ENCODE data around the gene COL4A3. TPM values are rescaled to one million over a fixed set of nuclear protein-coding genes. Genes with fewer than 3 reads are reported as not detected.

COL4A3 gene
- total RNA-seq, 3 donors from 2014 or later: 2.9 to 3.7 (median 3.3) TPM

GRCh38 chr2:227322530-227323205, 158.2 kb downstream of the COL4A3 start:
- no peak for DNase-seq (ENCODE audit: low spot score in 2 of 2)
- Histone ChIP-seq H3K27me3 (no peaks in the 10 kb centered on the region), H3K9me3 (no peaks in the 10 kb centered on the region), H3K27ac (no peak overlapping the region), H3K36me3 (no peaks in the 10 kb centered on the region), H3K4me3 (no peak overlapping the region), H3K4me1 (no peaks in the 10 kb centered on the region)
- intact Hi-C loops (cut with DNase I; ENCODE audit: low total_unique reads): no loop called here
- TF ChIP-seq CTCF (IDR thresholded peaks at IDR 0.05) (no peak), POLR2A (IDR thresholded peaks at IDR 0.05) (no peak), POLR2AphosphoS5 (IDR thresholded peaks at IDR 0.05) (no peak)

- intact Hi-C loops (cut with DNase I; ENCODE audit: low total_unique reads): no loop called here
- no peak for DNase-seq (ENCODE audit: low spot score in 2 of 2)
- no peaks in the 10 kb centered on the region for H3K36me3 ChIP-seq
- no peak overlapping the region for H3K4me3 ChIP-seq
- no peaks in the 10 kb centered on the region for H3K27me3 ChIP-seq
- no peaks in the 10 kb centered on the region for H3K9me3 ChIP-seq
- H3K27ac ChIP-seq: no peak overlapping the region
- TF ChIP-seq POLR2A (IDR thresholded peaks at IDR 0.05) (no peak), POLR2AphosphoS5 (IDR thresholded peaks at IDR 0.05) (no peak), CTCF (IDR thresholded peaks at IDR 0.05) (no peak)
- no peaks in the 10 kb centered on the region for H3K4me1 ChIP-seq
Measured at GRCh38 chr2:227323818-227324217, 159.4 kb downstream of the COL4A3 start.

GRCh38 chr2:227324642-227324994, 160.2 kb downstream of the COL4A3 start:
- Histone ChIP-seq H3K27ac (peak overlapping the region; percentile 94 to 96), H3K27me3 (no peaks in the 10 kb centered on the region), H3K4me1 (no peaks in the 10 kb centered on the region), H3K4me3 (peak overlapping the region; percentile 91 to 100 (median 94)), H3K9me3 (no peaks in the 10 kb centered on the region), H3K36me3 (no peaks in the 10 kb centered on the region)
- no peak for TF ChIP-seq POLR2AphosphoS5 (IDR thresholded peaks at IDR 0.05)
- TF ChIP-seq CTCF (IDR thresholded peaks at IDR 0.05): no peak
- TF ChIP-seq POLR2A (IDR thresholded peaks at IDR 0.05): no peak
- DNase-seq (ENCODE audit: low spot score in 2 of 2): no peak
- intact Hi-C loops (cut with DNase I; ENCODE audit: low total_unique reads): no loop called here

- Histone ChIP-seq H3K36me3 (no peaks in the 10 kb centered on the region), H3K4me1 (no peaks in the 10 kb centered on the region), H3K27me3 (no peaks in the 10 kb centered on the region), H3K4me3 (peak within 1 kb of the TSS; percentile 91 to 100 (median 94)), H3K27ac (peak within 1 kb of the TSS; percentile 94 to 96), H3K9me3 (no peaks in the 10 kb centered on the region)
- peak in 1 of 3 donors; percentile 6 for TF ChIP-seq CTCF (IDR thresholded peaks at IDR 0.05)
- peak; percentile 85 to 94 (median 92) for TF ChIP-seq POLR2AphosphoS5 (IDR thresholded peaks at IDR 0.05)
- peak; percentile 51 for TF ChIP-seq POLR2A (IDR thresholded peaks at IDR 0.05)
- intact Hi-C loops (cut with DNase I; ENCODE audit: low total_unique reads): no loop called here
- peak; percentile 87 to 91 for DNase-seq (ENCODE audit: low spot score in 2 of 2)
Measured at GRCh38 chr2:227324995-227325838, 160.8 kb downstream of the COL4A3 start, which contains the start of gene MFF. Gene MFF (plus strand): TSS chr2:227325251. CDS start chr2:227330666, 5,415 bp downstream.

GRCh38 chr2:227325839-227326195, 161.4 kb downstream of the COL4A3 start:
- Histone ChIP-seq H3K36me3 (no peaks in the 10 kb centered on the region), H3K4me3 (peak overlapping the region; percentile 91 to 100 (median 94)), H3K27me3 (no peaks in the 10 kb centered on the region), H3K9me3 (no peaks in the 10 kb centered on the region), H3K4me1 (no peaks in the 10 kb centered on the region), H3K27ac (peak overlapping the region; percentile 94 to 96)
- intact Hi-C loops (cut with DNase I; ENCODE audit: low total_unique reads): no loop called here
- no peak for DNase-seq (ENCODE audit: low spot score in 2 of 2)
- TF ChIP-seq CTCF (IDR thresholded peaks at IDR 0.05): no peak
- TF ChIP-seq POLR2A (IDR thresholded peaks at IDR 0.05): no peak
- TF ChIP-seq POLR2AphosphoS5 (IDR thresholded peaks at IDR 0.05): no peak
